Keratinocyte (primary cell): ENCODE data around the gene RNF5. TPM values are rescaled to one million over a fixed set of nuclear protein-coding genes. Genes with fewer than 3 reads are reported as not detected.
"Not testable (repeated sequence)": the region's sequence is repeated elsewhere in the genome, so short reads cannot be mapped to it uniquely, and the experiment has no call there.

Experiments
- DNase-seq: peaks from one replicate; pipeline ENCODE4 v3.0.0-alpha.2; 2011; ENCODE audit warnings: low read depth, missing footprints, low spot score
- FAIRE-seq: peaks from 2 replicates; lab custom pipeline; 2011; peaks lifted over from hg19 to GRCh38; lab: Jason Lieb, UNC
- H2AFZ ChIP-seq: 2 replicates; pipeline ENCODE4 v1.6.0; 2012; ENCODE audit warnings: low read length, control low read depth, inconsistent platforms; ENCODE audit not compliant: control insufficient read depth
- H3K27ac ChIP-seq: 2 replicates; pipeline ENCODE4 v1.5.1; 2011; ENCODE audit warnings: low read length; ENCODE audit not compliant: control insufficient read depth, insufficient read depth
- H3K27me3 ChIP-seq: 3 replicates; pipeline ENCODE4 v1.6.0; 2011; ENCODE audit warnings: low read length; ENCODE audit not compliant: control insufficient read depth, insufficient read depth; ENCODE audit errors: extremely low read depth
- H3K36me3 ChIP-seq, 2 experiments: 2 replicates in 1 of 2; 3 replicates in 1 of 2; pipeline ENCODE4 v1.5.1; 2011; ENCODE audit warnings: low read length in 2 of 2, mild to moderate bottlenecking in 1 of 2; ENCODE audit not compliant: control insufficient read depth in 2 of 2, insufficient read depth in 2 of 2; ENCODE audit errors: extremely low read depth in 1 of 2
- H3K4me1 ChIP-seq: 3 replicates; pipeline ENCODE4 v1.5.1; 2011; ENCODE audit warnings: low read length; ENCODE audit not compliant: control insufficient read depth, insufficient read depth; ENCODE audit errors: extremely low read depth
- H3K4me2 ChIP-seq: 3 replicates; pipeline ENCODE4 v1.6.0; 2011; ENCODE audit warnings: low read depth, low read length; ENCODE audit not compliant: control insufficient read depth, insufficient read depth; ENCODE audit errors: extremely low read depth
- H3K4me3 ChIP-seq, 3 experiments: fragments of 200-600 bp in 1 of 3; sonication (generic) in 1 of 3; 2 replicates in 2 of 3; 3 replicates in 1 of 3; pipeline ENCODE4 v1.5.1; 2011 to 2016; ENCODE audit warnings: low read length in 3 of 3, mild to moderate bottlenecking in 3 of 3, control low read depth in 2 of 3, inconsistent platforms in 1 of 3, low read depth in 1 of 3, mixed read lengths in 1 of 3, mixed run types in 1 of 3, moderate library complexity in 1 of 3; ENCODE audit not compliant: control insufficient read depth in 2 of 3, insufficient read depth in 2 of 3; ENCODE audit errors: extremely low read depth in 1 of 3
- H3K79me2 ChIP-seq: 2 replicates; pipeline ENCODE4 v1.6.0; 2012; ENCODE audit warnings: low read length; ENCODE audit not compliant: control insufficient read depth, insufficient read depth
- H3K9ac ChIP-seq: 3 replicates; pipeline ENCODE4 v1.6.0; 2011; ENCODE audit warnings: low read length; ENCODE audit not compliant: control insufficient read depth, insufficient read depth; ENCODE audit errors: extremely low read depth
- H3K9me1 ChIP-seq: 3 replicates; pipeline ENCODE4 v1.6.0; 2011; ENCODE audit warnings: low read length; ENCODE audit not compliant: control insufficient read depth, insufficient read depth; ENCODE audit errors: extremely low read depth
- H3K9me3 ChIP-seq: 2 replicates; pipeline ENCODE4 v1.5.1; 2012; ENCODE audit warnings: low read depth, low read length; ENCODE audit not compliant: control insufficient read depth
- H4K20me1 ChIP-seq: 3 replicates; pipeline ENCODE4 v1.6.0; 2011; ENCODE audit warnings: low read length; ENCODE audit not compliant: control insufficient read depth, insufficient read depth; ENCODE audit errors: extremely low read depth
- CTCF ChIP-seq, 3 experiments: IDR thresholded peaks in 1 of 3; conservative IDR thresholded peaks in 1 of 3; optimal IDR thresholded peaks in 1 of 3; 2 replicates in 2 of 3; 3 replicates in 1 of 3; pipeline versions ENCODE3 to v1.5.1; 2011; ENCODE audit warnings: low read length in 3 of 3, mild to moderate bottlenecking in 3 of 3, moderate library complexity in 2 of 3, control low read depth in 1 of 3, inconsistent platforms in 1 of 3; ENCODE audit not compliant: insufficient read depth in 2 of 3; ENCODE audit errors: extremely low read depth in 1 of 3
- EZH2 ChIP-seq: IDR thresholded peaks from one replicate; pipeline ENCODE4 v1.6.1; 2012; ENCODE audit warnings: inconsistent platforms, mild to moderate bottlenecking, low read length, moderate library complexity
- dilution Hi-C: fragments of 300-500 bp; cut with MboI; formaldehyde crosslinking; loops from one replicate; pipeline ENCODE4 v1.7.0; 2020; ENCODE audit warnings: low sequenced_read_pairs; ENCODE audit not compliant: extremely low pct_ligation_motif_present
- polyA plus RNA-seq, 5 experiments: library from polyadenylated mRNA; depleted of rRNA in 3 of 5; stranded (reverse) in 3 of 5; stranded (forward) in 1 of 5; unstranded in 1 of 5; fragments of >200 nt; gene quantifications; 1 replicate in 1 of 5; 2 replicates in 3 of 5; 3 replicates in 1 of 5; pipeline versions ENCODE4 v1.2.1 to v1.2.3, GENCODE V29; 2011 to 2012; ENCODE audit warnings: missing spikeins in 2 of 5, low read depth in 1 of 5, low replicate concordance in 1 of 5

The RNF5 gene
- polyA plus RNA-seq, 1 donor (not counting 4 experiments of a cell fraction or from before 2014, with no cell fraction given): 33.2 TPM

- Histone ChIP-seq H3K9me1 (no peaks in the 10 kb centered on the region), H2AFZ (no peak overlapping the region), H3K9me3 (no peaks in the 10 kb centered on the region), H3K27ac (no peak overlapping the region), H3K27me3 (no peaks in the 10 kb centered on the region), H3K9ac (no peak overlapping the region), H3K4me1 (no peaks in the 10 kb centered on the region), H3K4me3 (no peak overlapping the region), H3K79me2 (no peaks in the 10 kb centered on the region), H4K20me1 (no peaks in the 10 kb centered on the region), H3K36me3 (no peaks in the 10 kb centered on the region), H3K4me2 (no peak overlapping the region)
- FAIRE-seq (no peak), DNase-seq (no peak)
- no peak for TF ChIP-seq EZH2
- TF ChIP-seq CTCF (optimal IDR thresholded peaks at IDR 0.05 in 1 of 3, IDR thresholded peaks at IDR 0.05 in 1 of 3, conservative IDR thresholded peaks at IDR 0.05 in 1 of 3; ENCODE audit: extremely low read depth in 1 of 3, insufficient read depth in 2 of 3, low read length in 3 of 3): no peak
- dilution Hi-C loops: no loop called here
Observed at GRCh38 chr6:32140420-32141046, 37.7 kb upstream of the RNF5 start.

DNA sequence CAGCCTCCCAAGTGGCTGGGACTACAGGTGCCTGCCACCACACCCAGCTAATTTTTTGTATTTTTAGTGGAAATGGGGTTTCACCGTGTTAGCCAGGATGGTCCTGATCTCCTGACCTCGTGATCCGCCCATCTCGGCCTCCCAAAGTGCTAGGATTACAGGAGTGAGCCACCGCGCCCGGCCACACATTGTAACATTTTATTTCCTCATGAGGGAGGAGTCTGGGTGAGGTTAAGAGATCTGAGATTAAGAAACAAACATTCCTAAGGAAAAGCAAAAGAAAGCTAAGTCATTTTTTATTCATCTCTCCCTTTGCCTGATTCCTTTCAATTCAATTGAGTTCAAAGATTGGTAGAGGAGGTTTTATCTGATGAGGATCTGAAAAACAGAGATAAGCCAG, 34.0 kb upstream of the RNF5 start:
- H3K79me2 ChIP-seq, DNase-seq, H3K9me1 ChIP-seq, H3K4me1 ChIP-seq, H3K9me3 ChIP-seq, H3K4me3 ChIP-seq, H4K20me1 ChIP-seq, H2AFZ ChIP-seq, H3K27me3 ChIP-seq, FAIRE-seq, H3K36me3 ChIP-seq, H3K27ac ChIP-seq, H3K9ac ChIP-seq, H3K4me2 ChIP-seq, dilution Hi-C loops: not testable (repeated sequence)

GRCh38 chr6:32146287-32146686, 31.9 kb upstream of the RNF5 start:
- no peak overlapping the region for H3K9ac ChIP-seq
- H3K27me3 ChIP-seq: peaks cover 4% of the 10 kb centered on the region
- no peaks in the 10 kb centered on the region for H4K20me1 ChIP-seq
- no peak overlapping the region for H3K4me3 ChIP-seq
- no peak overlapping the region for H3K4me2 ChIP-seq
- no peaks in the 10 kb centered on the region for H3K4me1 ChIP-seq
- dilution Hi-C loops: no loop called here
- FAIRE-seq: no peak
- no peaks in the 10 kb centered on the region for H3K79me2 ChIP-seq
- H3K9me3 ChIP-seq: no peaks in the 10 kb centered on the region
- no peaks in the 10 kb centered on the region for H3K9me1 ChIP-seq
- no peaks in the 10 kb centered on the region for H3K36me3 ChIP-seq
- no peak overlapping the region for H2AFZ ChIP-seq
- TF ChIP-seq EZH2 (no peak), CTCF (optimal IDR thresholded peaks at IDR 0.05 in 1 of 3, IDR thresholded peaks at IDR 0.05 in 1 of 3, conservative IDR thresholded peaks at IDR 0.05 in 1 of 3; ENCODE audit: extremely low read depth in 1 of 3, insufficient read depth in 2 of 3, low read length in 3 of 3) (no peak)
- no peak overlapping the region for H3K27ac ChIP-seq
- DNase-seq: no peak
